GM20431 (cell line): Measurements from ENCODE around the gene NFIL3.

Experiments used
- in situ Hi-C: fragments of 300-500 bp; cut with MseI, MboI; formaldehyde crosslinking; loops from one replicate; pipeline ENCODE4 v1.15.0; 2020; ENCODE audit warnings: low sequenced_read_pairs; ENCODE audit not compliant: unreplicated experiment

NFIL3 gene

DNA sequence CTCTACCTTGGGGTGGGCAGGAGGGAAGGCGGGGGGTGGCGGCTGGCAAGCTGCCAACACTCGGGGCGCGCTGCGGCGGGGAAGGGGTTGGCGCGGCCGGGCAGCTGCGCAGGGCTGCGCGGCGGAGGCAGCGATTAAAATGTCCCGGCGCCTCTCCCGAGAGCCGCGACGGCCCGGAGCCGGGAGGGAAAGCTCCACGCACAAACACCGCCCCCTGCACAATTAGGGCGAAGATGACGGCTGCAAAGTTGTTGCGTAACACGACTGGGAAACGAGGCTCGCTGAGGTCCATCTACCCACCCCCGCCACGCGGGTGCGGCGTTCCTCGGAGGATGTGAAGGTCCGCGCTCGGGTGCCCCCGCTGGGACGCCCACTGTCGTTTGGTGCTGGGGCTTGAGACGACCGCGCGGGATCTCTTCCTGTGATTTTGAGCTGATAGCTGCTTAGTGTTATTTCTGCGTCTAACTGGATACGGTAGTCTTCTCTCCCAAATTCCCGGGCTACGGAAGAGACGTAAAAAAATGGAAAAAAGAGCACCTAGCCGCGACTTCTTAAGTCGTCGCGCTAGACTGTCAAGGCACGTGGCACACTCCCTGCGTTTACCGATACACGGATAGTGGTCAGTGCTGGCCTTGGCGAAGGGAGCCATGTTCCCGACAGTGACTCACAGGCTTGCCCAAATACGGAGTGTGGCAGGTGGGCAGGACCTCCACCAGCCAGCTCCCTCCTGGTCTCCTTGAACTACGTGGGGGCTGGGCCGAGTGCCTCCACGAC is 958 bp upstream of the NFIL3 start:
- in situ Hi-C loops = loop anchor here (25.0 kb wide), 1 partner anchor 387 kb away; no protein-coding TSS in a partner anchor

- in situ Hi-C loops = no loop called here
Observed at GRCh38 chr9:91422758-91423711, 597 bp downstream of the NFIL3 start.

DNA sequence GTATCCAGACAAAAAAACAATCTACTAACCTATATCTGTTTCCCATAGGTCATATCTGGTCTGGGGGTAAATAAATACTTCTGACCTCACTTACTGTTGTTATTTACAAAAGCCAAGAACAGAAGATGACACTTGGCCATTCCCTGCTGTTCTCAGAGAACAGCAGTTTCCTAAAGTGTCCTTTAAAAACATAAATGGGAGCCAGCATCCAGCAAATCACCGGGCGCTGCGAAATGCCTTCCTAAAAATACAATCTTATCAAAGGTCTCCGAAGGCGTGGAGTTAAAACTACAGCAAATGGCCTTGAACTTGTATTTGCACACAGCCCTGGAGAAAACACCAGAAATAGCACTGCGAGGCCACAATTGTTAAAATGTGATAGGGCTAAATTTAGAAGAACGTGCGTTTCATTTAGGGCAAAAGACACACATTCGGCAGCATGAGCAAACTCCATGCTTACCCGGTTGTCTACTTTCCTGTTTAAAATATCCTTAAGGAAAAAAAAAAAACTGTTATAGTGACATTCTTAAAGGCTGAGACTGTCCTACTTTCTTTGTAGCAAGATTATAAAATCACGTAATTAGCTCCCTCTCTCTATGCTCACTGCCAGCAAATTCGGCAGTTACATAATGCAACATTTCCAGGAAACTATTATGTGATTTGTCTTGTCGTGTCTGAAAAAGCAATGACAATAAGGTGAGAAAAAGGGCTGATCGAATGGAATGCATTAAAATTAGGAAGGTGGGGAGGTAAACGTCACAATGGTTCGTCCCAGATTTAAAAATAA is 1.5 kb downstream of the NFIL3 start:
- in situ Hi-C loops = no loop called here

GRCh38 chr9:91421128-91421765 is 2.4 kb downstream of the NFIL3 start:
- in situ Hi-C loops = no loop called here

- in situ Hi-C loops = no loop called here
Observed at GRCh38 chr9:91420501-91421127, 3.0 kb downstream of the NFIL3 start.

- in situ Hi-C loops = no loop called here
Observed at GRCh38 chr9:91419222-91420191, 4.1 kb downstream of the NFIL3 start.

DNA sequence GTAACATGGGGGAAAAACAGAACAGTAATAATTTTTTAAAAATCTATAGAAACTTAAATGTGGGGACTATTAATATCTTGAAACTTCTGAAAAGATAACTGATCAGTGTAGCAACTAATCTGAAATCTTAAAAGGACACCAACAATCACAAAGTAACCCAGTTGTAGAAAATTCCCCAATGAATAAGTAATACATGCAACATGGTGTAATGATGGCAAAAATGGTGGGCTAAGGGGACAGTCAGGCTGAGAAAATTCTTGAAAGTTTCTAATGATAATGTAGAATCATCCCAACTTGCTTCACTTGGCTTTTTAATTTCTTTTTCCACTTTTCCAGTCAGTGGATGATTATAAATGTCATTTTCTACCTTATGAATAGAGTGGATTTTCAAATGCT is 5.4 kb downstream of the NFIL3 start:
- in situ Hi-C loops = no loop called here

GRCh38 chr9:91417602-91418214 is 5.9 kb downstream of the NFIL3 start:
- in situ Hi-C loops = no loop called here

GRCh38 chr9:91416096-91416712 is 7.4 kb downstream of the NFIL3 start:
- in situ Hi-C loops = no loop called here

- in situ Hi-C loops = no loop called here
Observed at GRCh38 chr9:91415290-91415689, 8.3 kb downstream of the NFIL3 start.

GRCh38 chr9:91412941-91413340 is 10.7 kb downstream of the NFIL3 start:
- in situ Hi-C loops = no loop called here

GRCh38 chr9:91411096-91411771 is 12.4 kb downstream of the NFIL3 start:
- in situ Hi-C loops = no loop called here

GRCh38 chr9:91410161-91410560 is 13.5 kb downstream of the NFIL3 start:
- in situ Hi-C loops = no loop called here

DNA sequence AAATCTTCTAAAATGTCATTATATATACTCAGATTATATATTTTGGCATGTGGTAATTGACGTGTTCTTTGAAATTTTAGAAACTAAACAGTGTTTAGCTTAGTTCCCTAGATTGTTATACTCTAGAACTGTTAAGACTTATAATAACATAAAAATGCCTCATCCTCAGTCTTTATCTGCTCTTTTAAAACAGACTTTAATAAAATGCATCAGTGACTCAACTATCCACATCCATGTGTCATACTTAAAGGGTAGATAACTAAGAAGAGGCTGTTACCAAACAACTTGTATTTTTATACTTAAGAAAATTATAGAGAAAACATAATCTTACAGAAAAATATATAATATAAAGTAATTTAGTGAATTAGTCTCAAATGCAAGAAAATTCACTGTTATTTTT is 15.2 kb downstream of the NFIL3 start:
- in situ Hi-C loops = no loop called here

DNA sequence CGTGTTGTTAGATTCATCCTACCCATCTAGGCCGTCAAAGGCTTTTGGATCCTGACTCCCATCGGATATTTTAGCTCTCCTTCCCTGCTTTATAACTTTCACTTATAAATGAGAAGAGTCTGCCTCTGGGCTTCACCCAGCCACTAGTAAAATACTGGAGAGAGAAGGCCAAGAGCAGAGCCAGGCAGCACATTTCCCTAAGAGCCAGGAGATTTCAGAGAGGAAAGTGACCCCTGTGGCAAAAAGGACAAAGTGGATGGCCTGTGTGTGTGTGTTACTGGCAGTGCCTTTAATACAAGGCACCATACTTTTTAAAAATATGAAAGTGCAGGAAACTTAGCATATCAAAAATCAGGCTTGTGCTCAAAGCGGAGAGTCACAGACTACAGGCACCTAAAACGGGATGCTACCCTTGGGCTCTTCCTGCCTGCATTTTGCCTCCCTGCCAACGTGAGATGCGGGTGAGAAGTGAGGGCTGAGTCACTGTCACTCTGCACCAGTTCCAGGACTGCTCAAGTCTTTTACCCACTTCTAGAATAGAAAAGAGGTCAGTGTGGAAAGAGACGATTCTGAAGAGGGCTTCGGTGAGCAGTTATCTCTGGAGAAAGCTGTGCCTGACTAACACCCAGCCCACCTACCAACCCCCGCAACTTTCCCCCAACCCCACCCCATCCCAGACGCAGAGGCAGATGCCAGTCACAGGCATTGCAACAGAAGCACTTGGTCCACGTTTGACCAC is 15.9 kb downstream of the NFIL3 start:
- in situ Hi-C loops = no loop called here

- in situ Hi-C loops = no loop called here
Observed at GRCh38 chr9:91405343-91406077, 18.1 kb downstream of the NFIL3 start.
